SK-N-DZ (cell line): ENCODE measurements around the gene ZBTB46.
"Not testable (repeated sequence)": the region's sequence is repeated elsewhere in the genome, so short reads cannot be mapped to it uniquely, and the experiment has no call there.

Experiments
- DNase-seq: peaks from one replicate; pipeline ENCODE4 v3.0.0-alpha.2; 2015; ENCODE audit warnings: low spot score

Gene ZBTB46

GRCh38 chr20:63736893-63737694, 94.0 kb downstream of the ZBTB46 start:
- peak; percentile 14 for DNase-seq

- peak; percentile 20 for DNase-seq
Observed at GRCh38 chr20:63735859-63736718, 95.0 kb downstream of the ZBTB46 start, which contains the start of gene LIME1. TSS of gene LIME1 (plus strand) at chr20:63736664. CDS start at chr20:63737550, 886 bp downstream.

GRCh38 chr20:63734946-63735858, 95.9 kb downstream of the ZBTB46 start:
- DNase-seq = no peak

- no peak for DNase-seq
Observed at GRCh38 chr20:63734111-63734945, 96.7 kb downstream of the ZBTB46 start.

- no peak for DNase-seq
Observed at GRCh38 chr20:63733579-63734081, 97.4 kb downstream of the ZBTB46 start.

- no peak for DNase-seq
Observed at GRCh38 chr20:63733117-63733516, 97.9 kb downstream of the ZBTB46 start.

GRCh38 chr20:63732118-63733095, 98.7 kb downstream of the ZBTB46 start:
- no peak for DNase-seq

- DNase-seq = no peak
Observed at GRCh38 chr20:63731410-63731809, 99.7 kb downstream of the ZBTB46 start.

GRCh38 chr20:63730189-63730733, 100.8 kb downstream of the ZBTB46 start:
- DNase-seq = not testable (repeated sequence)

- DNase-seq = not testable (repeated sequence)
Observed at GRCh38 chr20:63722967-63723622, 108.0 kb downstream of the ZBTB46 start.

GRCh38 chr20:63718996-63719395, 112.1 kb downstream of the ZBTB46 start:
- no peak for DNase-seq

- no peak for DNase-seq
Observed at GRCh38 chr20:63714858-63715257, 116.2 kb downstream of the ZBTB46 start.

GRCh38 chr20:63712191-63712590, 118.9 kb downstream of the ZBTB46 start:
- DNase-seq = no peak

GRCh38 chr20:63711085-63711645, 119.9 kb downstream of the ZBTB46 start:
- DNase-seq = no peak

- DNase-seq = no peak
Observed at GRCh38 chr20:63709149-63709527, 121.9 kb downstream of the ZBTB46 start.

- DNase-seq = no peak
Observed at GRCh38 chr20:63708301-63709148, 122.5 kb downstream of the ZBTB46 start.
